Activated naive CD4-positive, alpha-beta T cell treated with Interleukin-2 at 50 U/mL for 16 hours (primary cell): ENCODE data around the gene TCERG1L.

ENCODE experiments used
- DNase-seq: peaks from one replicate; pipeline ENCODE4 v3.0.0-alpha.2; 2020

TCERG1L gene

GRCh38 chr10:131221632-131222277 lies 89.8 kb downstream of the TCERG1L start:
- DNase-seq, result no peak

DNA sequence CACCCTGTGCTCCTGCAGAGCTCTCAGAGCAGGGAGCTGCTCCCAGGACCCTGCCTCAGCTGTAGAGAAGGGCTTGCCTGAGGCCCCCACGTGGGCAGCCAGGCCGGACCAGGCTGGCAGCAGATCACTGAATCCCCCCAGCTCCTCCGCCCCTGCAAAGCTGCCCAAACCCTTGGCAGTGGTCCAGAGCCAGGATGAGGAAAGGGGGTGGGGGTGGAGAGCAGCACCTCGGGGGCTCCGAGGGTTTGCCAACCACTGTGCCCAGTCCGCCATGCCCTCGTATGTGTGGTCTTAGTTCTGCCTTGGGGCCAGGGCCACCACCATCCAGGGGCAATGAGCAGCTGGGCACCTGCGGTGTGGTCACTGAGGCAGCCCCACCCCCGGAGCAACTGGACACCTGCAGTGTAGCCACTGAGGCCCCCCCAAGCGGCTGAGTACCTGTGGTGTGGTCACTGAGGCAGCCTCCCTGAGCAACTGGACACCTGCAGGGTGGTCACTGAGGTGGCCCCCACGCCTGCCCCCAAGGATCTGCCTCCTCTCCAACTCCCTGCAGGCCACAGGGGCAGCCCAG lies 90.8 kb downstream of the TCERG1L start:
- no peak for DNase-seq

DNA sequence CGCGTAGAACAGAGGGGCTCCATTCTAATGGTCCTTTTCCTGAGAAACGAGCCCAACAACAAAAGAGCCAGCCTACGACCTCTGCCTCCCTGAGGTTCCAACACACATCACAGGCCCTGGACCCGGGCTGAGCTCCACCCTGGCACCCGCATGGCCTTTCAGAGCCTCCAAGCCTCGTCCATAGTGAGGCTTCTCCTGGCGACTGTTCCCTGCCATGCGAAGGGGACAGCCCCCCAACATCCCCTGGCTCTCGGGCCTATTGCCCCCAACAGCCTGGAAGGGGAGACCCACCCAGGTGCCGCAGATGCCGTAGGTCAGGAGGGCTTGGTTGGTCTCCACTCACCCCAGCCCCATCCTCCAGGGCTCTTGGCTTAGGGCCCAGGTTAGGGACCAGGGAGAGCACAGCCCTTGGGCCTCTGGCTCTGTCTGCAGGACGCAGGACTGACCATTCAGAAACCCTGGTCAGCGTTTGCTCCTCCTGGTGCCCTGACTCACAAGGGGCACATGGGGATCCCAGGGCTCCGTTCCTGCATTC lies 91.5 kb downstream of the TCERG1L start:
- no peak for DNase-seq

DNA sequence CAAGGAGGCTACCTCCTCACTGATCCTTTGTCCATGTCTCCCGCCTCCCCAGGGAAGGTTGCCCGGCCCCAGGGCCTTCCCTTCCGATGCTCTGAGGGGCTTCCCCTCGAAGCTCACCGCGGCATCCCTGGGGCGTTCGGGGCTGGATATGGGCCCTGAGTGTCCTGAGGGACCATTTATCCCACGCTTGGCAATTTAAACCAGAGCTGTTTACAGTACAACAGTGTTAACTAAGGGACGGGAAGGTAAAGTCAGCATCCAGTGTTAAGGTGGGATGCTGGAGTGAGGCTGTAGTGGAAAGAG lies 92.0 kb downstream of the TCERG1L start:
- no peak for DNase-seq

DNA sequence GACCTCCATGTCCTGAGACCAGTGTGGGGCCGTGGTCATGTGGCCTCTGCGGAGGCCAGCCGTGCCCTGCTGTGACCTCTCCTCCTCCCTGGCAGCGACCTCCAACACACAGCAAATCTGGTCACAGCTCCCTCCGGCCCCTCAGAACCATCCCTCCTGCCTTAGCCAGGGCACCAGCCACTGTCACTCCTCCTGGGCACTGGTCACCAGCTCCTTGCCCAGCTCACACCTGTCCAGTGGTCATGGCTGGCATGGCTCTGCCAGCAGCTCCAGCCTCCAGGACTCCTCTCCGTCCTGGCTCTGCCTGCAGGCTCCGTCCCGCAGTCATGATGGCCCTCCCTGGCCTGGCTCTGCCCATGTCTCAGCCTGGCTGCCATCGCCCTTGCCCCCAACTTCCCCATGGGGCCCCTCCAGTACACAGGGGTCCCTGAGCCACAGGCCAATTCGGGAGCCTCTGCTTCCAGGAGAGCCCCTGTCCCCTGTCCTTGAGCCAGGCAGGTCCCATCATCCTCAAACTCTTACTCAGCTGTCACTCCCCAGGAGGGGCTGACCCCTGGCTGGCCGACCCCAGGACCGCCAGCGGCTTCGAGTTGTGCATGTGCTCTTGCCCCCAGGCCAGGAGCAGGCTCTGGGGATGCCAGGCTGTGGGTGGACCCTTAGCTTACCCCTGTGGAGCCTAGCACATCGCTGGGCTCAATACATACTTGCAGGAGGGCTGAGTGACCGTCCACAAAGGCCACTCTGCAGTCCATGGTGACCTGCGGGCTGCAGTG lies 92.5 kb downstream of the TCERG1L start:
- no peak for DNase-seq

GRCh38 chr10:131216681-131217230 lies 94.8 kb downstream of the TCERG1L start:
- no peak for DNase-seq

GRCh38 chr10:131215776-131216175 lies 95.7 kb downstream of the TCERG1L start:
- no peak for DNase-seq

DNA sequence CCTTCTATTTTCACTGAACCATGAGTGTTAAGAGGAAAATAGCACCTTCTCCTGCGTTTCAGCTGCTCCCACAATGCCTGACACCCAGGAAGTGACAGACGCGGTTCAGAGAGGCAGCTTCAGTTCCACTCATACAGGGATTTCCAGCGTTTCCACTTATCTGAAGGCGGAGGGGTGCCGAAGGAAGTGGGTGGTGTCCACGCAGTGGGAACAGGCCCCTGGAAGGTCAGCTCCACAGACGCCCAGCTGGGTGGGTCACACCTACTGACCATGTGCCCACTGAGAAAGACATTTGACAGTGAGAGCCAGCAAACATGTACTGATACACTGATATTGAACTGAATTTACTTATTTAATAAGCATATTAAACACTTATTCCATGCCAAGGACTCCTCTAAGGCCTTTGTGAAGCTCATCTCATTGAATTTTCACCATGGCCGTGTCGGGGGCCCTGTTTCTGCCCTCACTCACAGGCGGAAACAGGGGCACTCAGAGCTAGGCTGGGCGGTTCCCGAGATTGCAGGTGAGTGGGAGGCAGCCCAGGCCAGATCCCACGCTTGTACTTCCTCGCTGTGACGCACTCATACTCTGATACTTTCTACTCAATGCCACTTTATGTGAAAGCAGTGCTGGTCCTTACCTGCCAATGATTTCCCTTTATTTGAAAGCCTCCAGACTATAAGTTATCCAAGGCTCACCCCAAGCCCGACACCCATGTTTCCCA lies 96.8 kb downstream of the TCERG1L start:
- DNase-seq, result no peak

DNA sequence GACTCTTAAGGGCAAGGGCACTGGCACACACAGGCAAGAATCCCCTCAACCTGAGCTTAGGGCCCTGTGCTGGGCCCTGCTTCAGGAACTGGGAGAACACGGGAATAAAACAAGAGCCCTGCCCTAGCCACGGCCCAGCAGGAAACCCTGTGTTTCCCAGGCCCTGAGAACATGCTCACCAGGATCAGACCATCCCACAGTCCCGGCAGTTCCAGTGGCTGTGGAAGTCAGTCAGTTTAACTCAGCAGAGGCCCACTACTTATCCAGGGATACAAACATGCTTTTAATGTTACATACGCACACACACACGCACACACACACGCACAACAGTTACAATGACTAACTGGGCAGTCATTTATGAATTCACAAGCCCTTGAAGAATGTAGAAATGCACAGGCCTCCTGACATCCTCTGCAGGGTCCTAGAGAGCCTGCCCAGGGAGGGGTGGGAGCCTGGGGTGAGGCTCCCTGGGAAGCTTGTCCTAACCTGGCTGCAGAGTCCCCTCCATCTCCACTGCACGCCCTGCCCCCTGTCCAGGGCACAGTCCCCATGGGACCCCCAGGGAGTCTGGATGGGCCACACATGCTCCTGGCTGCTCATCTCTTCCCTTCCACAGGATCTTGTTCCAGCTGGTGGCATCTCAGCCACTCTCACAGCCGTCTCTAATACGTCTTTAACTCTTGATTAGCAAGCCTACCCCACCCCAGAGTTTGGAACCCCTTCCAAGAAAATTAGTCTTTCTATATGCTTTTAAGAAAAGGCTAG lies 97.6 kb downstream of the TCERG1L start:
- no peak for DNase-seq

DNA sequence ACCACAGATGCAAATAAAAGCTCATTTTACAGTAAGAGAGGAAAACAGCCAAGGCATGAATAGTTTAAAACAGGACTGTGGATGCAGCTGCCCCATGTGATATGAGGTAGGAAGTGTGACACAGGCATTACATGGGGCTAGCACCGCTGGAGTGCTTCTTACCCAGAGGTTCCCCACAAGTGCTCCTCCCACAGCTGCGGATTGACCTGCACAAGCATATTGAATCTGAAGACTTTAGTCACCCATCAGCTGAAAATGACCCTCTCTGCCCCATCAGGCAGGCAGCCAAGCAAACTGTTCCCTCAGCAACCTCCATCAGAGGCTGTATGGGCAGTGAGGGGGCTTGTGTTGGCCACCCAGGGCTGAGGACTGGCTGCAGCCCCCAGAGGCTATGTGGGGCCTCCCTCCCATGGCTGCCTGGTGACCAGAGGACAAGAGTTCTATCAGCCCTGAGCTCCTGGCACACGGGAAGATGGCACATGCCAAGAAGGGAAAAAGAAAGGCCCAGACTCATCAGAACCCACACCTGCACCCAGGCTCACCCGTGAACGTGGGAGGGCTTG lies 98.7 kb downstream of the TCERG1L start:
- DNase-seq, result no peak

- no peak for DNase-seq
These were observed 99.4 kb downstream of the TCERG1L start for GRCh38 chr10:131211965-131212619.

- no peak for DNase-seq
These were observed 100.0 kb downstream of the TCERG1L start for GRCh38 chr10:131211559-131211958.

- no peak for DNase-seq
These were observed 100.4 kb downstream of the TCERG1L start for GRCh38 chr10:131211146-131211545.

DNA sequence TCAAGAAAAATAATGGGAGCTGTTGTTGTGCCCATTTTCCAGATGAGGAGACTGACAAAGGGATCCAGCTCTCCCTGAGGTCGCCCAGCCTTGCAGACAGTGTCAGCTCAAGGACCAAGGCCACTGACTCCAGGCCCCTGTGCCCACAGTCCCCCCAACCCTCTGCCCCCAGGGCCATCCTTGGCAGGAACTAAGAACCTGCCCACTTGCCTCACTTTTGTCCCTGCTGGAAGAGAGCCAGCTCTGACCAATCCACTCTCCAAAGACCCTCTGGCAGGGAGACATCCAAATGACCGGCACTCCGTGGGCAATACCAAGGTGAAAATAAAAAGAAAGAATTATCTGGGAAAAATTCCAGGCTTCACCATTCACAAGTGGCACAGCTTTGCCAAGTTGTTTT lies 101.3 kb downstream of the TCERG1L start:
- DNase-seq, result no peak

GRCh38 chr10:131207584-131208532 lies 103.7 kb downstream of the TCERG1L start:
- DNase-seq, result no peak

- no peak for DNase-seq
These were observed 104.3 kb downstream of the TCERG1L start for GRCh38 chr10:131207176-131207575.

DNA sequence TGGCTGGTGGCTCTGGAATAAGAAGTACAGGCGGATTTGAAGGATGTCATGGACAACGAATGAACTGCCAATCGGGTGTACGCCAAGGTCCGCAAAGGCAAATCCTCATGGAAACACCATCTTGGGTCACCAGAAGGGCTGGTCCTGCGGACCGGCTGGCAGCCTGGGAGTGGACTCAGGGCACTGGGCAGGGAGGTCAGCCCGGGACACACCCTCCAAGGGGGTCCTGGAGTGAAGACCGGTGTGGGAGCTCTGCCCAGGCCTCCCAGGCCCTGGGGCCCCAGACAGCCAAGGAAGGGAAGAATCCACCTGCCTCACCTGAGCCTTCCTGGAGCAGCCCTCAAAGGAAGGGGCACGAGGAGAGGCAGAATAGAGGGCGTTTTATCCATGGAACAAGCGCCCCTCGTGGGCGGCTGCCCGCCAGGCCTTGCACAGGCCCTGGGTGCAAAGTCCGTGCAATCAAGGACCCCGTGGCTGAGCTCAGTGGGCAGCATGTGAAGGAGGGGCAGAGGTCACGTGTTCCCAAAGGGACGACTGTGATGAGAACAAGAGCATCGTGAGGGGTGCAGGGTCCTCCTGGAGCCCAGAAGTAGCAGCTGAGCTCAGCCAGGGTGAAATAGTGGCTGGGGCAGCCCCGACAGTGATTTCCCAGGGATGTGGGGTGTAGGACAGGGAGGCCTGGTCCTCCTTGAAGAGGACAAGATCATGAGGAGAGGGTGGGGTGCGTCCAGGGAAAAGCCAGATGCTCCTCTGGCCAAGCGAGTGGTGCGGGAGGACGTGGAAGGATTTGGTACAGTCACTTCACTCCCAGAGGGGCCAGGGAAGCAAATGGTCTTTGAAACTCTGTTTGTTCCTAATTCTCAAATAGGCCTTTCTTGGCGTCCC lies 105.2 kb downstream of the TCERG1L start:
- no peak for DNase-seq

GRCh38 chr10:131205556-131205955 lies 106.0 kb downstream of the TCERG1L start:
- no peak for DNase-seq
